Fibroblast of lung (primary cell): ENCODE data around the gene NKX2-1. TPM values are rescaled to one million over a fixed set of nuclear protein-coding genes. Genes with fewer than 3 reads are reported as not detected.

Experiments
- DNase-seq, 2 donors: peaks; one replicate each; pipeline versions ENCODE4 v3.0.0 to v3.0.0-alpha.2; 2010; ENCODE audit warnings: low read depth in 2 of 2
- H2AFZ ChIP-seq: 2 replicates; pipeline ENCODE4 v1.5.1; 2012; ENCODE audit warnings: low read length, control low read depth, inconsistent platforms
- H3K27ac ChIP-seq: 2 replicates; pipeline ENCODE4 v1.5.1; 2011; ENCODE audit warnings: low read length, control low read depth; ENCODE audit not compliant: insufficient read depth
- H3K27me3 ChIP-seq: 2 replicates; pipeline ENCODE4 v1.5.1; 2011; ENCODE audit warnings: mild to moderate bottlenecking, low read length; ENCODE audit not compliant: control insufficient read depth, insufficient read depth
- H3K36me3 ChIP-seq: 2 replicates; pipeline ENCODE4 v1.5.1; 2011; ENCODE audit warnings: low read length; ENCODE audit not compliant: control insufficient read depth, insufficient read depth
- H3K4me1 ChIP-seq: 2 replicates; pipeline ENCODE4 v1.5.1; 2011; ENCODE audit warnings: low read length; ENCODE audit not compliant: control insufficient read depth, insufficient read depth; ENCODE audit errors: extremely low read depth
- H3K4me2 ChIP-seq: 2 replicates; pipeline ENCODE4 v1.5.1; 2011; ENCODE audit warnings: low read length, control low read depth; ENCODE audit not compliant: insufficient read depth; ENCODE audit errors: extremely low read depth
- H3K4me3 ChIP-seq, 4 experiments: fragments of 200-600 bp in 1 of 4; sonication (generic) in 1 of 4; replicated peaks in 1 of 4; 2 replicates each; pipeline ENCODE4 v1.5.1; 2011 to 2016; ENCODE audit warnings: low read length in 4 of 4, low read depth in 3 of 4, mild to moderate bottlenecking in 3 of 4, control low read depth in 2 of 4, inconsistent platforms in 1 of 4, mixed read lengths in 1 of 4; ENCODE audit not compliant: insufficient read depth in 1 of 4; ENCODE audit errors: control extremely low read depth in 1 of 4
- H3K79me2 ChIP-seq: 2 replicates; pipeline ENCODE4 v1.5.1; 2012; ENCODE audit warnings: mild to moderate bottlenecking, low read length, inconsistent platforms; ENCODE audit not compliant: control insufficient read depth, insufficient read depth
- H3K9ac ChIP-seq: 2 replicates; pipeline ENCODE4 v1.5.1; 2011; ENCODE audit warnings: mild to moderate bottlenecking, low read length, control low read depth; ENCODE audit not compliant: insufficient read depth
- H3K9me3 ChIP-seq: 2 replicates; pipeline ENCODE4 v1.5.1; 2012; ENCODE audit warnings: low read depth, low read length; ENCODE audit not compliant: control insufficient read depth, insufficient read depth
- H4K20me1 ChIP-seq: 2 replicates; pipeline ENCODE4 v1.5.1; 2011; ENCODE audit warnings: low read length; ENCODE audit not compliant: control insufficient read depth, insufficient read depth; ENCODE audit errors: extremely low read depth
- CTCF ChIP-seq, 2 donors: IDR thresholded peaks in 1 of 2; conservative IDR thresholded peaks in 1 of 2; 1 replicate in 1 of 2; 2 replicates in 1 of 2; pipeline ENCODE4 v1.5.1; 2011 to 2012; ENCODE audit warnings: low read length in 2 of 2, control low read depth in 1 of 2, inconsistent platforms in 1 of 2, low read depth in 1 of 2, mild to moderate bottlenecking in 1 of 2
- EZH2 ChIP-seq: IDR thresholded peaks from 2 replicates; pipeline ENCODE4 v1.5.1; 2012; ENCODE audit warnings: low read length, control low read depth, mild to moderate bottlenecking; ENCODE audit errors: missing control alignments
- polyA plus RNA-seq, 2 donors: library from polyadenylated mRNA; depleted of rRNA in 1 of 2; stranded (reverse) in 1 of 2; unstranded in 1 of 2; fragments of >200 nt; gene quantifications; 2 replicates each; pipeline ENCODE4 v1.2.1, GENCODE V29; 2011 to 2012; ENCODE audit warnings: missing spikeins in 1 of 2
- total RNA-seq: library from RNA; depleted of rRNA; stranded (reverse); fragments of >200 nt; gene quantifications from 2 replicates; pipeline ENCODE4 v1.2.1, GENCODE V29; 2014

Gene NKX2-1
- total and polyA plus RNA-seq, 2 donors (not counting 1 experiment from before 2014, with no cell fraction given) = not detected

GRCh38 chr14:36467332-36467731, 52.7 kb downstream of the NKX2-1 start:
- H4K20me1 ChIP-seq = no peaks in the 10 kb centered on the region
- no peaks in the 10 kb centered on the region for H3K27me3 ChIP-seq
- H3K4me3 ChIP-seq = no peak overlapping the region
- TF ChIP-seq EZH2 (no peak), CTCF (conservative IDR thresholded peaks at IDR 0.05 in 1 of 2, IDR thresholded peaks at IDR 0.05 in 1 of 2; ENCODE audit: low read depth in 1 of 2, low read length in 2 of 2) (no peak)
- H3K4me2 ChIP-seq = no peak overlapping the region
- H3K36me3 ChIP-seq = no peaks in the 10 kb centered on the region
- no peak overlapping the region for H3K9ac ChIP-seq
- H3K27ac ChIP-seq = no peak overlapping the region
- H2AFZ ChIP-seq = no peak overlapping the region
- no peaks in the 10 kb centered on the region for H3K9me3 ChIP-seq
- H3K79me2 ChIP-seq = no peaks in the 10 kb centered on the region
- no peak for DNase-seq
- no peaks in the 10 kb centered on the region for H3K4me1 ChIP-seq

Other genes starting within 250 kb of the NKX2-1 start
- gene MBIP, start 199.6 kb downstream of the NKX2-1 start, total RNA-seq = 11.0 and 14.2 TPM in 2 replicates
- gene MBIP, start 199.6 kb downstream of the NKX2-1 start, polyA plus RNA-seq = 26.5 and 28.3 TPM in 2 replicates
- gene NKX2-8, start 62.4 kb upstream of the NKX2-1 start, total RNA-seq = not detected in 2 replicates
- not detected in 2 replicates for gene NKX2-8, start 62.4 kb upstream of the NKX2-1 start, polyA plus RNA-seq
- gene PAX9, start 141.6 kb upstream of the NKX2-1 start, total RNA-seq = not detected in 2 replicates
- gene PAX9, start 141.6 kb upstream of the NKX2-1 start, polyA plus RNA-seq = 0.03 TPM in 1 of 2 replicates, not detected in the other